ENCODE data around the gene KCNAB1. TPM values are rescaled to one million over a fixed set of nuclear protein-coding genes. Genes with fewer than 3 reads are reported as not detected.
"Not testable (repeated sequence)": the region's sequence is repeated elsewhere in the genome, so short reads cannot be mapped to it uniquely, and the experiment has no call there.

Gene KCNAB1
- total RNA-seq, 2 donors from 2014 or later, result 14.0 to 33.1 TPM

- DNase-seq (ENCODE audit: low spot score), result no peak
- intact Hi-C loops (cut with DNase I), result no loop called here
Measured at GRCh38 chr3:156246961-156247725, 126.8 kb downstream of the KCNAB1 start.

- no peak for DNase-seq (ENCODE audit: low spot score)
- intact Hi-C loops (cut with DNase I), result no loop called here
Measured at GRCh38 chr3:156250550-156250949, 130.2 kb downstream of the KCNAB1 start.

GRCh38 chr3:156251424-156251823 lies 131.0 kb downstream of the KCNAB1 start:
- intact Hi-C loops (cut with DNase I), result no loop called here
- no peak for DNase-seq (ENCODE audit: low spot score)

DNA sequence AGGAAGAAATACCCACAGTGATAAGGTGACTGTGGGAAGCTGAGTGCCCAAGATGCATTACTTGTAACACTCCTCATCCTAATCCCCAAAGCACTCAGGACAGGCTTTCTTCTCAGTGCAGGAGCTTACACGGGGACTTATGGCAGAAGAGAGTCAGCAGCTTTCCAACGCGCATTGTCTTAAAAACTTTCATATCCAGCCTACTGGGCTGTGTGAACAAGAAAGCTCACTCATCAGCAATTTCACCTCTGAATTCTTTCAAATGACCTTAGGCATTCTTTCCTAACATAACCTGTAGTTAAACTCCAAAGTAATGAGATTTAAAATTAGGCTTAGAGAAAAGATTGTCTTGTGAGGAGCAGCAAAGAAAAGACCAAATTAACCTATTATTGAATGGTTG lies 132.3 kb downstream of the KCNAB1 start:
- intact Hi-C loops (cut with DNase I), result no loop called here
- DNase-seq (ENCODE audit: low spot score), result no peak

GRCh38 chr3:156253150-156253549 lies 132.8 kb downstream of the KCNAB1 start:
- no peak for DNase-seq (ENCODE audit: low spot score)
- intact Hi-C loops (cut with DNase I), result no loop called here

GRCh38 chr3:156256256-156256655 lies 135.9 kb downstream of the KCNAB1 start:
- DNase-seq (ENCODE audit: low spot score), result no peak
- intact Hi-C loops (cut with DNase I), result no loop called here

- DNase-seq (ENCODE audit: low spot score), result no peak
- intact Hi-C loops (cut with DNase I), result no loop called here
Measured at GRCh38 chr3:156256945-156257344, 136.6 kb downstream of the KCNAB1 start.

DNA sequence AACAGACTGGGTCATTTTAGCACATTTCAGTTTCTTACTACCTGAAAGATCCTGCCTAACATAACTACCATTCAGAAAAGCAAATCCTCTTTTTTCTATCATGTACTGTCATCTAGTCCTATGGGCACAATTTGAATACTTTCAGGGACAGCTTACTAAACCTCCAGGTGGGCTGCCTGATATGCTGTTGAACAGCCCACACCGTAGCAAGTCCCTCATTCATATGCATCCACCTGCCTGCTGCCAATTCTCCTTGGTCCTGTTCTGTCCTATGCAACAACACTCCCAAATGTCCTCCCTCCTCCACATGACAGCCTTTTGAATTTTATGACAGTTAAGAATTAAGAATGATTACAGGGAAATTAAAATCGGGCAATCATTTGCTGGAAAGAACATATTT lies 137.9 kb downstream of the KCNAB1 start:
- intact Hi-C loops (cut with DNase I), result no loop called here
- no peak for DNase-seq (ENCODE audit: low spot score)

GRCh38 chr3:156259896-156260295 lies 139.5 kb downstream of the KCNAB1 start:
- DNase-seq (ENCODE audit: low spot score), result no peak
- intact Hi-C loops (cut with DNase I), result no loop called here

DNA sequence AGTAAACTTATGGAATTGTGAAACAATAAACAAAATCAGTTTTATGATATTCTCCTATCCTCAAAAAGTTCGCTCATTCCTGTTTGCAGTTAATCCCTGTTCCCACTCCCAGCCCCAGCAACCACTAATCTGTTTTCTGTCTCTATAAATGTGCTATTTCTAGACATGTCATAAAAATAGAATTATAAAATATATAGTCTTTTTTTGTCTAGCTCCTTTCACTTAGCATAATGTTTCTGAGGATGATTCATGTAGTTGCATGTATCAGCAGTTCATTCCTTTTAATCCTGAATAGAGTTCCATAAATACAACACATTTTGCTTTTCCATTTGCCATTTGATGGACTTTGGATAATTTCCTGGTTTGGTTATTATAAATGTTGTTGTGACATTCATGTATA lies 140.0 kb downstream of the KCNAB1 start:
- no peak for DNase-seq (ENCODE audit: low spot score)
- intact Hi-C loops (cut with DNase I), result no loop called here

DNA sequence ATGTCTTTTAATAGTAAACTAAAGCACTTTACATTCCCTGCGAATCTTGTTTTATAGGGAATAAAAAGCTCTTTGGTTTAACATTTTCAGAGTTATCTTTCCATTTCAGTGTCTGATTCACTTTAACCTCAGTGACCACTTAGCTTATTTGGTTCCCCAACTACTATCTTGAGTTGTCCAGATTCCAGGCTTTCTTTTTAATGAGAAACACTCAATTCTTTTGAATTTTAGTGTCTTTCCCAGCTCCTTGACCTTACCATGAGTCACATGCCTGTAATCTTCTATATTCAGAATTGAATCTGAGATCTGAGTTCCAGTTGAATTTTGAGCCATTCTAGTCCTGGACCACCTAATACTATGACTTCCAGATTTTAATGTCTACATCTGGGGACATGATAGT lies 144.4 kb downstream of the KCNAB1 start:
- intact Hi-C loops (cut with DNase I), result no loop called here
- DNase-seq (ENCODE audit: low spot score), result no peak

DNA sequence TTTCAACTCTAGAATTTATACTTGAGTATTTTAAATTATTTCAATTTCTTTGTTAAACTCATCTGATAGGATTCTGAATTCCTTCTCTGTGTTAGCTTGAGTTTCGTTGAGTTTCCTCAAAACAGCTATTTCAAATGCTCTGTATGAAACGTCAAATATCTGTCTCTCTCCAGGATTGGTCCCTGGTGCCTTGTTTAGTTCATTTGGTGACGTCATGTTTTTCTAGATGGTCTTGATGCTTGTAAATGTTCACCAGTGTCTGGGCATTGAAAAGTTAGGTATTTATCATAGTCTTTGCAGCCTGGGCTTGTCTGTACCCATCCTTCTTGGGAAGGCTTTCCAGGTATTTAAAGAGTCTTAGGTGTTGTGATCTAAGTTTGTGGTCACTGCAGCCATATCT lies 151.1 kb downstream of the KCNAB1 start:
- intact Hi-C loops (cut with DNase I), result no loop called here

GRCh38 chr3:156271995-156272719 lies 151.8 kb downstream of the KCNAB1 start:
- DNase-seq (ENCODE audit: low spot score), result no peak
- intact Hi-C loops (cut with DNase I), result no loop called here

More for the DNA sequence above, 151.1 kb downstream of the KCNAB1 start:
- DNase-seq (ENCODE audit: low spot score), result no peak

DNA sequence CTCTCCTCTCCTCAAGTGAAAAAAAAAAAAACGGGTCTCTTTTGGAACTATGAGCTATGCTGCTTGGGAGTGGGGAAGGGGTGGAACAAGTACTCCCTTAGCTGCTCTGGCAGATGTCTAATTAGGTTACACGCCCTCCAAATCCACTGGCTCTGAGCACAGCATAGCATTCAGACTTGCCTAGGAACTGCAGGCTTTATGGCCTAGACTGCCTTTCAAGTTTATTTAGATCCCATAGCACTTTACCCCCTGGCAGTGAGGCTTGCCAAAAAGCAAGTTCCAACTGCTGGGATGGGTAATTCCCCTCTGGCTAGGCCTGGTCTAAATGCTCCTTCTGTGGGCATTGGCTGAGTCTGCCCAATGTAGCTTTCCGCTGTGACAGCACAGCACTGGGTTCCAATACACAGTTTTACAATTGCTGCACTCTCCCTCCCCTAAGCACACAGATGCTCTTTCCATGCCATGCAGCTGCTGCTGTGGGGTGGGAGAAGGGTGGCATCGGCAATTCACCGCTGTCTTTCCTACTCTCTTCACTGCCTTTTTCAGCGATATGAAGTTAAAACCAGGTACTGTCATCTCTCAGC lies 152.8 kb downstream of the KCNAB1 start:
- DNase-seq (ENCODE audit: low spot score), result no peak
- intact Hi-C loops (cut with DNase I), result no loop called here

DNA sequence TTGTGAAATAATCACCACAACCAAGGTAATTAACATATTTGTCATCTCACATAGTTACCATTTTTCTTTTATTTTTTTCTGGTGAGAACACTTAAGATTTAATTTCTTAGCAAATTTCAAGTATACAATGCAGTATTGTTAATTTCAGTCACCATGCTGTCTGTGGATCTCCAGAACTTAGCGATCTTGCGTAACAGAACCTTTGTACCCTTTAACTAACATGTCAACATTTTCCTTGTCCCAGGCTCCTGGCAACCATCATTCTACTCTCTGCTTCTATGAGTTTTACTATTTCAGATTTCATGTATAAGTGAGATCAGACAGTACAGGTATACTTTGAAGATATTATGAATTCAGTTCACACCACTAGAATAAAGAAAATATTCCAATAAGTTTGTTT lies 154.4 kb downstream of the KCNAB1 start:
- intact Hi-C loops (cut with DNase I), result no loop called here
- DNase-seq (ENCODE audit: low spot score), result no peak

DNA sequence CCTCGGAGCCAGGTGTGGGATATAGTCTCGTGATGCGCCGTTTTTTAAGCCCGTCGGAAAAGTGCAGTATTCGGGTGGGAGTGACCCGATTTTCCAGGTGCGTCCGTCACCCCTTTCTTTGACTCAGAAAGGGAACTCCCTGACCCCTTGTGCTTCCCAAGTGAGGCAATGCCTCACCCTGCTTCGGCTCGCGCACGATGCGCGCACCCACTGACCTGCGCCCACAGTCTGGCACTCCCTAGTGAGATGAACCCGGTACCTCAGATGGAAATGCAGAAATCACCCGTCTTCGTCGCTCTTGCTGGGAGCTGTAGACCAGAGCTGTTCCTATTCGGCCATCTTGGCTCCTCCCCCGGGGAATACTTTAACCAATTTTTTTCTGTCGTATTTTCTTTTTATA lies 164.3 kb downstream of the KCNAB1 start:
- intact Hi-C loops (cut with DNase I); DNase-seq (ENCODE audit: low spot score): not testable (repeated sequence)

DNA sequence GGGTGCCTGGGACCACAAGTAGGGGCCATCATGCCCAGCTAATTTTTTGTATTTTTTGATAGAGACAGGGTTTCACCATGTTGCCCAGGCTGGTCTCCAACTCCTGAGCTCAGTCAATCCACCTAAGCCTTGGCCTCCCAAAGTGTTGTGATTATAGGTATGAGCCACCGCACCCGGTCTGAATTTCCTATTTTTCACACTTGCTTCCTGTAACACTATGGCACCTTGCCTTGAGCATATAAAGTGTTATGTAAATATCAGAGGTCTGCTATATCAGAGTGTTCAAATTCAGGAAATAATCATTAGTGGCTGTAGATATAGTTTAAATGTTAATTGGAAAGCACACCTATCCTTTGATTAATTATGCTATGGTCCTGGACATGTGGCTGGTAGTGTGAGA lies 165.2 kb downstream of the KCNAB1 start:
- intact Hi-C loops (cut with DNase I), result no loop called here
- DNase-seq (ENCODE audit: low spot score), result no peak

DNA sequence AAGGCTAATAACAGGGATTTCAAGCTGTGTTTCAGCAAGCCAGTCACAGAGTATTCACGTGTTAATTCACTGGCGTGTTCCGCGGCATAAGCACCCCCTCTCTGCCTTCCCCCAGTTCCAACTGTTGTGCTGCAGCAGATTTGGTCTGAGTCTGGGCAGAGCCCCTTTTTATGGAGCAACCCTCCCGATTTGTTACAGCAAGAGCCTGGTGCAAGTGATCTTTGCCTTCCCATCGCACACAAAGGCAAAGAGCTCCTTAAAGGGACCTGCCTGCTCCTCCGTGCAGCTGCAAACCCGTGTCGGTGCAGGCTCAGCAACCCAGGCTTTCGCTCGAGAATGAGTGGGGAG lies 170.5 kb downstream of the KCNAB1 start:
- no peak for DNase-seq (ENCODE audit: low spot score)
- intact Hi-C loops (cut with DNase I), result no loop called here

- intact Hi-C loops (cut with DNase I), result no loop called here
- no peak for DNase-seq (ENCODE audit: low spot score)
Measured at GRCh38 chr3:156291272-156292123, 171.1 kb downstream of the KCNAB1 start.

DNA sequence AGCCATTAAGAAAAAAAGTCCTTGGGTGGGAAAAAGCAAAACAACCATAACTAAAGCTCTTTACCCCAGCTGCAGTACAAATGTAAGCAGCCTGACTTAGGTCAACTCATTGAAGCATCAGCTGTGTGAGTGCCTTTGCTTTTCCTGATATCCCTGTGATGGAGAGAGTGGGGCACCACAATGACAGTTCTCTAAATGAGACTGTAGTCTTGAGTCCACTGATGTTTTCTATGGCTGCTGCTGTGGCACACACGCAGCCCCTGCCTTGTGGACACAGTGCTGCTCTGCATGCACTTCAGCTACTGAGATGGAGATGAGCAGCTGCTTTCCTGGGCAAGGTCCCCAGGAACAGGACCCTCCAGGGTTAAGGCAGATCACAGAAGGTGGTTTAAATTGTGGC lies 173.2 kb downstream of the KCNAB1 start:
- intact Hi-C loops (cut with DNase I), result no loop called here
- DNase-seq (ENCODE audit: low spot score), result no peak

All from posterior vena cava (tissue), 2 donors.